ENCODE measurements around the gene SMKR1.

Gene SMKR1

GRCh38 chr7:129557686-129558481 lies 55.6 kb downstream of the SMKR1 start:
- DNase-seq (ENCODE audit: insufficient read length, low spot score) (no peak), FAIRE-seq (no peak)
- TF ChIP-seq POLR2A (IDR thresholded peaks at IDR 0.05; ENCODE audit: low read depth, low read length) = no peak

GRCh38 chr7:129559564-129559963 lies 57.2 kb downstream of the SMKR1 start:
- FAIRE-seq = no peak
- no peak for DNase-seq (ENCODE audit: insufficient read length, low spot score)
- no peak for TF ChIP-seq POLR2A (IDR thresholded peaks at IDR 0.05; ENCODE audit: low read depth, low read length)

- no peak for TF ChIP-seq POLR2A (IDR thresholded peaks at IDR 0.05; ENCODE audit: low read depth, low read length)
- DNase-seq (ENCODE audit: insufficient read length, low spot score) (no peak), FAIRE-seq (no peak)
Measured at GRCh38 chr7:129560831-129561230, 58.5 kb downstream of the SMKR1 start.

GRCh38 chr7:129561677-129562359 lies 59.5 kb downstream of the SMKR1 start:
- no peak for DNase-seq (ENCODE audit: insufficient read length, low spot score)
- TF ChIP-seq POLR2A (IDR thresholded peaks at IDR 0.05; ENCODE audit: low read depth, low read length) = no peak
- no peak for FAIRE-seq

Measured in H54 (cell line).